Heart right ventricle (tissue), 16 donors: ENCODE data around the gene NRP2. TPM values are rescaled to one million over a fixed set of nuclear protein-coding genes. Genes with fewer than 3 reads are reported as not detected.
A peak's percentile ranks its signal among the peaks of the same experiment; 100 is the strongest.

Experiments
- ATAC-seq, 8 donors: fragments of 200-7000 bp; cut with Tn5 transposase; one replicate each; pipeline ENCODE4 v1.9.1; 2020; ENCODE audit warnings: mild to moderate bottlenecking in 8 of 8, moderate library complexity in 8 of 8, moderate number of reproducible peaks in 1 of 8
- DNase-seq, 2 donors: peaks; one replicate each; pipeline ENCODE4 v3.0.0-alpha.2; 2020
- H3K27ac ChIP-seq, 10 donors: fragments of 200-600 bp; sonication (generic) in 2 of 10; one replicate each; pipeline versions ENCODE4 v1.5.0 to v1.8.0; 2020 to 2022; ENCODE audit warnings: mild to moderate bottlenecking in 3 of 10
- H3K27me3 ChIP-seq, 7 donors: fragments of 200-600 bp; one replicate each; pipeline ENCODE4 v1.8.0; 2021 to 2022; ENCODE audit warnings: mild to moderate bottlenecking in 2 of 7
- H3K36me3 ChIP-seq, 9 donors: fragments of 200-600 bp; sonication (generic) in 1 of 9; one replicate each; pipeline versions ENCODE4 v1.5.0 to v1.8.0; 2020 to 2022; ENCODE audit warnings: mild to moderate bottlenecking in 2 of 9
- H3K4me1 ChIP-seq, 9 donors: fragments of 200-600 bp; sonication (generic) in 1 of 9; one replicate each; pipeline versions ENCODE4 v1.5.0 to v1.8.0; 2020 to 2022; ENCODE audit warnings: mild to moderate bottlenecking in 4 of 9
- H3K4me3 ChIP-seq, 10 donors: fragments of 200-600 bp; sonication (generic) in 2 of 10; one replicate each; pipeline versions ENCODE4 v1.5.0 to v1.8.0; 2020 to 2022; ENCODE audit warnings: mild to moderate bottlenecking in 7 of 10, moderate library complexity in 2 of 10
- H3K9me3 ChIP-seq, 11 donors: fragments of 200-600 bp in 10 of 11; sonication (generic) in 2 of 11; one replicate each; pipeline versions ENCODE4 v1.5.0 to v1.8.0; 2013 to 2022; ENCODE audit warnings: mild to moderate bottlenecking in 2 of 11, control low read depth in 1 of 11, moderate library complexity in 1 of 11
- WGBS, 2 donors: extraction: QIAGEN DNeasy Blood & Tissue Kit; methylation state at CpG; one replicate each; pipeline ENCODE4 v1.1.7; 2013; ENCODE audit warnings: inconsistent platforms in 1 of 2; 5-methylcytosine and 5-hydroxymethylcytosine counted together
- intact Hi-C, 10 donors: fragments of 100-400 bp; cut with DNase I; formaldehyde crosslinking; loops; one replicate each; pipeline versions ENCODE4 v1.11.1 to v1.14.2; 2022
- polyA plus RNA-seq, 2 donors: library from polyadenylated mRNA; stranded (reverse); fragments of 200-250 nt; gene quantifications; one replicate each; pipeline ENCODE4 v1.2.3, GENCODE V29; 2013
- total RNA-seq, 10 donors: library from RNA; stranded (reverse); fragmentation: NEBNext Ultra II Directional in 3 of 10; extraction: Animal tissue kit (Norgen Biotek cat#: 25700) in 3 of 10; gene quantifications; one replicate each; pipeline versions ENCODE4 v1.2.1 to v1.2.4, GENCODE V29; 2021 to 2023
- TF ChIP-seq, protein P1 (sequence below), 9 donors: fragments of 200-600 bp; sonication (generic) in 2 of 9; IDR thresholded peaks; one replicate each; pipeline versions ENCODE4 v1.5.0 to v1.8.0; 2021 to 2022; ENCODE audit warnings: antibody characterized with exemption in 9 of 9, mild to moderate bottlenecking in 5 of 9, moderate library complexity in 1 of 9
- donor health status: Arrhythmogenic right ventricular cardiomyopathy.
- donor health status: ischemic (EF 13 %, LVEDD 7.1; RV severe dilation, severe dysfunction).
- donor health status: healthy with polysubstance abuse.
- donor health status: DM: no; HTN: yes; CAD: no.
- donor health status: DM: no; HTN: no; CAD: no.
- donor health status: ischemic (EF 25% LVEDD 6.9; RV normal size, moderate dysfunction).
- donor health status: ischemic (EF 25% LVEDD 5.7; RV mildly dilated, moderate dysfunction).
- donor health status: healthy.
- donor health status: DM: yes; HTN: yes; CAD: no.
- donor health status: Ischemic cardiomyopathy.
- donor health status: ischemic (EF 35%, LVEDD 5.7; RV mildly dilated, moderate dysfunction).
- donor health status: nonischemic (EF 11% LVEDD 7.7; RV severe dilation, severe dysfunction).
- donor health status: DM: yes; HTN: yes; CAD: no.
- donor health status: PGD.
- donor health status: ischemic (EF 29% LVEDD 5.4; RV normal size, mild dysfunction).
- donor health status: nonischemic (EF 23%, LVEDD 6.1; RV moderate dilation, normal function).

Gene NRP2
- total and polyA plus RNA-seq, 12 donors, result 2.5 to 29.4 (median 8.6) TPM

DNA sequence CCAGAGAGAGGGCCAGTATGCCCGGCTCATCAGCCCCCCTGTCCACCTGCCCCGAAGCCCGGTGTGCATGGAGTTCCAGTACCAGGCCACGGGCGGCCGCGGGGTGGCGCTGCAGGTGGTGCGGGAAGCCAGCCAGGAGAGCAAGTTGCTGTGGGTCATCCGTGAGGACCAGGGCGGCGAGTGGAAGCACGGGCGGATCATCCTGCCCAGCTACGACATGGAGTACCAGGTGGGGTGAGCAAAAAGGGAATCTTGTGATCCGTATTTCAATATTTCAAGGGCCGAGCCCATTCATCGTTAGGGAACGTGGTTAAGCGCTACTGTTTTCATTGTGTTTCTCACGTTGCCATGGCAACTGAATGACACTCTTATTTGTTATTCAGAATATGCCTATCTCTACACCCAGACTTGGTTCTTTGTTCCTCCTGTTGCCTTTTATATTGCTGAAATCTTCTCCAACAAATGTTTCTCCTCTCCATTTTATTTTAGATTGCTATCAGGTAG is 81.5 kb downstream of the NRP2 start:
- peaks cover 0 to 84% (median 0%) of the 10 kb centered on the region in 9 donors for H3K36me3 ChIP-seq
- H3K4me1 ChIP-seq, result peaks cover 0 to 37% (median 17%) of the 10 kb centered on the region in 9 donors
- H3K27ac ChIP-seq, result no peak overlapping the region
- 39 to 46% methylated on average over 21 of the region's 21 CpGs for WGBS, 2 donors
- intact Hi-C loops, result no loop called here
- peak; percentile 37 to 55 for DNase-seq
- ATAC-seq, result peak in 7 of 8 donors; percentile 33 to 69 (median 49)
- H3K4me3 ChIP-seq, result peak overlapping the region in 2 of 10 donors; percentile 14 to 18
- TF ChIP-seq, protein P1, sequence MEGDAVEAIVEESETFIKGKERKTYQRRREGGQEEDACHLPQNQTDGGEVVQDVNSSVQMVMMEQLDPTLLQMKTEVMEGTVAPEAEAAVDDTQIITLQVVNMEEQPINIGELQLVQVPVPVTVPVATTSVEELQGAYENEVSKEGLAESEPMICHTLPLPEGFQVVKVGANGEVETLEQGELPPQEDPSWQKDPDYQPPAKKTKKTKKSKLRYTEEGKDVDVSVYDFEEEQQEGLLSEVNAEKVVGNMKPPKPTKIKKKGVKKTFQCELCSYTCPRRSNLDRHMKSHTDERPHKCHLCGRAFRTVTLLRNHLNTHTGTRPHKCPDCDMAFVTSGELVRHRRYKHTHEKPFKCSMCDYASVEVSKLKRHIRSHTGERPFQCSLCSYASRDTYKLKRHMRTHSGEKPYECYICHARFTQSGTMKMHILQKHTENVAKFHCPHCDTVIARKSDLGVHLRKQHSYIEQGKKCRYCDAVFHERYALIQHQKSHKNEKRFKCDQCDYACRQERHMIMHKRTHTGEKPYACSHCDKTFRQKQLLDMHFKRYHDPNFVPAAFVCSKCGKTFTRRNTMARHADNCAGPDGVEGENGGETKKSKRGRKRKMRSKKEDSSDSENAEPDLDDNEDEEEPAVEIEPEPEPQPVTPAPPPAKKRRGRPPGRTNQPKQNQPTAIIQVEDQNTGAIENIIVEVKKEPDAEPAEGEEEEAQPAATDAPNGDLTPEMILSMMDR (IDR thresholded peaks at IDR 0.05), result peak in 7 of 9 donors; percentile 32 to 64 (median 47)
- no peaks in the 10 kb centered on the region for H3K9me3 ChIP-seq
- peaks cover 0 to 17% (median 4%) of the 10 kb centered on the region in 7 donors for H3K27me3 ChIP-seq

DNA sequence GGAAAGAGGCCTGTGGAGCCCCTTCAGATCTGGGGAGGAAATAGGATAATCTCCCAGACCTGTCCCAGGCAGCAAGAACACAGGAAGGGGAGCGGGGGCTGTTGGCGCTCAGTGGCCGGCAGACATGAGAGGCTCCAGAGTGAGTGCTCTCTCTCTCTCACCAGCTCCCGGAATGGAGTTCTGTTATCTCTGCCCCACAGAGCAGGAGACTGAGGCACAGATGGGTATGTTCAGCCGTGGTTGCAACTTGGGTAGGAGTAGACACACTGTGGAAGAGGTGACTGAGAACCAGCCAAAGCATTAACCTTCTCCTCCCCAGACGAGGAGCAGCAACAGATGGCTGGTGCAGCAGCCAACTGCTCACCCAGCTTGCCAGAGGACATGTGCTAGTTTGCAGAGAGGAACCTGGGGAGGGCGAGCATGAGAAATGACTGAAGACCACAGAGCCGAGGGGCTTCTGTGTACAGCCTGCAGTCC is 82.0 kb downstream of the NRP2 start:
- H3K27me3 ChIP-seq, result peaks cover 0 to 17% (median 4%) of the 10 kb centered on the region in 7 donors
- no peak overlapping the region for H3K4me3 ChIP-seq
- ATAC-seq (peak in 5 of 8 donors; percentile 10 to 43 (median 26)), DNase-seq (no peak)
- H3K9me3 ChIP-seq, result no peaks in the 10 kb centered on the region
- intact Hi-C loops, result no loop called here
- TF ChIP-seq, protein P1 (IDR thresholded peaks at IDR 0.05), result no peak
- H3K4me1 ChIP-seq, result peaks cover 0 to 32% (median 13%) of the 10 kb centered on the region in 9 donors
- H3K36me3 ChIP-seq, result peaks cover 0 to 86% (median 0%) of the 10 kb centered on the region in 9 donors
- 58 to 62% methylated on average over 8 of the region's 8 CpGs for WGBS, 2 donors
- H3K27ac ChIP-seq, result no peak overlapping the region

DNA sequence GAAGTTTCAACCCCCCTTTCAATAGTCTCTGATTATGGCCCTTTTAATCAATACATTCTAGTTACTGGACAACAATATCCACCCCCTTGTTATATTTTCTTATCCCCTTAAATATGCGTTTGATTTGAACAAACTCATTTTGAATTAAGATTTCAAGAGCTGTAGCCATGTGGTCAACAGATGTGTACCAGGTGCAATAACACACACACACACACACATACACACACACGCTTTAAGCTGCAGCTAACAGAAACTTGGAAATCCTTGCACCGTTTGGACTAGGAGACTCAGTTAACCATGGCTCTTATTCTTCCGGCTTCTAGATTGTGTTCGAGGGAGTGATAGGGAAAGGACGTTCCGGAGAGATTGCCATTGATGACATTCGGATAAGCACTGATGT is 82.8 kb downstream of the NRP2 start:
- Histone ChIP-seq H3K4me1 (peaks cover 0 to 28% (median 13%) of the 10 kb centered on the region in 9 donors), H3K9me3 (no peaks in the 10 kb centered on the region), H3K4me3 (no peak overlapping the region), H3K27me3 (peaks cover 0 to 17% (median 4%) of the 10 kb centered on the region in 7 donors), H3K27ac (no peak overlapping the region), H3K36me3 (peaks cover 0 to 82% (median 0%) of the 10 kb centered on the region in 9 donors)
- no peak for ATAC-seq
- intact Hi-C loops, result loop anchor here in 7 of 10 donors (5.0 kb wide), 4 partner anchors 78 to 182 kb away; no protein-coding TSS in a partner anchor
- DNase-seq, result no peak
- TF ChIP-seq, protein P1 (IDR thresholded peaks at IDR 0.05), result no peak
- 88 to 91% methylated on average over 8 of the region's 8 CpGs for WGBS, 2 donors

DNA sequence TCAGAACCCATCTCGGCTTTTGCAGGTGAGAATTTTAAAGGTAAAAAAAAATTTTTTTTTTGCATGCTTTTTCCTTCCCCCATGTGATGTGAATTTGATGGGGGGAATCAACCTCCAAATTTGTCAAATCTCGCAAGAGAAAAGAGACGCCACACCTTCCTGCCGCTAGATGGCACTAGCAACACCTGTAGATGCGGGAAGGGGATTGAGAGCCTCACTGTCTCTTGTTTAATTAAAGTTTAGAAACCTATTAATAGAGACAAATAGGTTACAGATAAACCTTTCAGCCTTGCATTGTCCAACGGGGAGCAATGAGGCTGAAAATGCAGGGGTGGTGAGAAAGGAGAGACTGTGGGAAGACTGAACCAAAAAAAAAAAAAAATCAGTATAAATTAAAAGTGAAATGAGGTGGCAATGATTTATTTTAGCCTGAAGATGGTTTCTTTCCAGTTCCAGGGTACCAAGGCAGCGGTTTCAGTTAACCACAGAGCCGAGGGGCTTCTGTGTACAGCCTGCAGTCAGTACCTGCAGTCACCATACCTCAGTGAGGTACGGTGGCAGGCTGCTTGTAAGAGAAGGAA is 84.6 kb downstream of the NRP2 start:
- Histone ChIP-seq H3K27me3 (peaks cover 0 to 17% (median 4%) of the 10 kb centered on the region in 7 donors), H3K27ac (no peak overlapping the region), H3K36me3 (peaks cover 0 to 81% (median 0%) of the 10 kb centered on the region in 9 donors), H3K4me1 (peaks cover 0 to 28% (median 13%) of the 10 kb centered on the region in 9 donors), H3K9me3 (no peaks in the 10 kb centered on the region), H3K4me3 (no peak overlapping the region)
- TF ChIP-seq, protein P1 (IDR thresholded peaks at IDR 0.05), result peak; percentile 71 to 93 (median 84)
- intact Hi-C loops, result loop anchor here in 7 of 10 donors (2.0 to 5.0 kb wide), 6 partner anchors 80 to 180 kb away; no protein-coding TSS in a partner anchor
- WGBS, 2 donors, result 18 to 27% methylated on average over 9 of the region's 9 CpGs
- ATAC-seq (peak in 1 of 8 donors; percentile 31), DNase-seq (peak; percentile 50 to 64)
